Peyer's patch (tissue), 4 donors: ENCODE measurements around the gene RNF222. TPM values are rescaled to one million over a fixed set of nuclear protein-coding genes. Genes with fewer than 3 reads are reported as not detected.

Experiments used
- DNase-seq, 3 donors: peaks; one replicate each; pipeline ENCODE4 v3.0.0-alpha.2; 2017 to 2019
- H3K27ac ChIP-seq, 4 donors: fragments of 200-600 bp; sonication (generic); one replicate each; pipeline ENCODE4 v1.5.1; 2016 to 2019
- H3K27me3 ChIP-seq, 2 donors: fragments of 200-600 bp; sonication (generic); one replicate each; pipeline ENCODE4 v1.5.1; 2019
- H3K36me3 ChIP-seq, 3 donors: fragments of 200-600 bp; sonication (generic); one replicate each; pipeline ENCODE4 v1.5.1; 2016 to 2019
- H3K4me1 ChIP-seq, 4 donors: fragments of 200-600 bp; sonication (generic); one replicate each; pipeline ENCODE4 v1.5.1; 2016 to 2019
- H3K4me3 ChIP-seq, 4 donors: fragments of 200-600 bp; sonication (generic); 1 replicate in 3 of 4; 2 replicates in 1 of 4; pipeline ENCODE4 v1.5.1; 2016 to 2019; ENCODE audit warnings: mild to moderate bottlenecking in 1 of 4
- H3K9me3 ChIP-seq, 4 donors: fragments of 200-600 bp; sonication (generic); one replicate each; pipeline ENCODE4 v1.5.1; 2016 to 2019; ENCODE audit warnings: mild to moderate bottlenecking in 1 of 4
- CTCF ChIP-seq, 6 experiments: fragments of 450-650 bp in 4 of 6; fragments of 200-600 bp in 2 of 6; sonication (generic) in 1 of 6; IDR thresholded peaks; one replicate each; pipeline ENCODE4 v1.5.1; 2017 to 2019; ENCODE audit warnings: antibody characterized with exemption in 6 of 6, mild to moderate bottlenecking in 3 of 6, moderate library complexity in 1 of 6
- POLR2A ChIP-seq, 2 donors: fragments of 450-650 bp; IDR thresholded peaks; one replicate each; pipeline ENCODE4 v1.5.1; 2017; ENCODE audit warnings: antibody characterized with exemption in 2 of 2, mild to moderate bottlenecking in 2 of 2, moderate library complexity in 2 of 2
- total RNA-seq, 4 donors: library from RNA; depleted of rRNA; stranded (reverse); fragments of >200 nt; gene quantifications; one replicate each; pipeline ENCODE4 v1.1.0, GENCODE V29; 2016

Gene RNF222
- total RNA-seq, 4 donors from 2014 or later, result not detected

GRCh38 chr17:8410883-8411238 is 13.2 kb upstream of the RNF222 start:
- TF ChIP-seq CTCF (IDR thresholded peaks at IDR 0.05) (no peak), POLR2A (IDR thresholded peaks at IDR 0.05) (no peak)
- no peaks in the 10 kb centered on the region for H3K36me3 ChIP-seq
- H3K27me3 ChIP-seq, result no peaks in the 10 kb centered on the region
- H3K4me1 ChIP-seq, result peaks cover 0 to 6% (median 0%) of the 10 kb centered on the region in 4 donors
- H3K27ac ChIP-seq, result no peak overlapping the region
- no peaks in the 10 kb centered on the region for H3K9me3 ChIP-seq
- H3K4me3 ChIP-seq, result no peak overlapping the region
- DNase-seq, result no peak

GRCh38 chr17:8409966-8410882 is 12.6 kb upstream of the RNF222 start:
- H3K27me3 ChIP-seq, result no peaks in the 10 kb centered on the region
- H3K9me3 ChIP-seq, result no peaks in the 10 kb centered on the region
- H3K4me1 ChIP-seq, result peaks cover 0 to 6% (median 0%) of the 10 kb centered on the region in 4 donors
- no peak overlapping the region for H3K27ac ChIP-seq
- no peak overlapping the region for H3K4me3 ChIP-seq
- DNase-seq, result peak; percentile 71 to 93 (median 92)
- no peaks in the 10 kb centered on the region for H3K36me3 ChIP-seq
- TF ChIP-seq CTCF (IDR thresholded peaks at IDR 0.05) (peak; percentile 71 to 90 (median 85)), POLR2A (IDR thresholded peaks at IDR 0.05) (no peak)

- TF ChIP-seq POLR2A (IDR thresholded peaks at IDR 0.05) (no peak), CTCF (IDR thresholded peaks at IDR 0.05) (peak in 1 of 6 experiments; percentile 6)
- peaks cover 0 to 6% (median 0%) of the 10 kb centered on the region in 4 donors for H3K4me1 ChIP-seq
- peak in 2 of 3 donors; percentile 67 to 76 for DNase-seq
- no peaks in the 10 kb centered on the region for H3K36me3 ChIP-seq
- H3K4me3 ChIP-seq, result no peak overlapping the region
- H3K27ac ChIP-seq, result peak overlapping the region in 1 of 4 donors; percentile 51
- no peaks in the 10 kb centered on the region for H3K9me3 ChIP-seq
- no peaks in the 10 kb centered on the region for H3K27me3 ChIP-seq
Observed at GRCh38 chr17:8408371-8408770, 10.7 kb upstream of the RNF222 start.

- no peaks in the 10 kb centered on the region for H3K9me3 ChIP-seq
- H3K27me3 ChIP-seq, result no peaks in the 10 kb centered on the region
- H3K4me3 ChIP-seq, result no peak overlapping the region
- H3K36me3 ChIP-seq, result no peaks in the 10 kb centered on the region
- DNase-seq, result peak in 1 of 3 donors; percentile 4
- TF ChIP-seq POLR2A (IDR thresholded peaks at IDR 0.05) (no peak), CTCF (IDR thresholded peaks at IDR 0.05) (no peak)
- no peak overlapping the region for H3K27ac ChIP-seq
- peaks cover 0 to 6% (median 0%) of the 10 kb centered on the region in 4 donors for H3K4me1 ChIP-seq
Observed at GRCh38 chr17:8406174-8406573, 8.5 kb upstream of the RNF222 start.

- no peak for TF ChIP-seq CTCF (IDR thresholded peaks at IDR 0.05)
- TF ChIP-seq POLR2A (IDR thresholded peaks at IDR 0.05), result no peak
- no peaks in the 10 kb centered on the region for H3K9me3 ChIP-seq
- peak in 1 of 3 donors; percentile 43 for DNase-seq
- no peaks in the 10 kb centered on the region for H3K36me3 ChIP-seq
- no peaks in the 10 kb centered on the region for H3K27me3 ChIP-seq
- no peak overlapping the region for H3K4me3 ChIP-seq
- H3K27ac ChIP-seq, result no peak overlapping the region
- H3K4me1 ChIP-seq, result peaks cover 0 to 3% (median 0%) of the 10 kb centered on the region in 4 donors
Observed at GRCh38 chr17:8405499-8406016, 7.9 kb upstream of the RNF222 start.
